ENCODE data around the gene ACAA2. TPM values are rescaled to one million over a fixed set of nuclear protein-coding genes. Genes with fewer than 3 reads are reported as not detected.

Gene ACAA2
- total and polyA plus RNA-seq, 2 experiments from 2014 or later = 91.1 to 126 TPM

- TF ChIP-seq ZNF462 (CRISPR knock-in tag; IDR thresholded peaks at IDR 0.05) (no peak), ZNF331 (CRISPR knock-in tag; IDR thresholded peaks at IDR 0.05; ENCODE audit: low read depth) (no peak), CREB1 (CRISPR knock-in tag; IDR thresholded peaks at IDR 0.05; ENCODE audit: low read depth) (no peak), EZH2phosphoT487 (IDR thresholded peaks at IDR 0.05; ENCODE audit: unreplicated experiment) (no peak), REST (IDR thresholded peaks at IDR 0.05; ENCODE audit: unreplicated experiment) (no peak)
Observed at GRCh38 chr18:49757513-49758262, 55.6 kb downstream of the ACAA2 start (continued).

Data from GM23338 (cell line).